Measurements from ENCODE around the gene HK1. TPM values are rescaled to one million over a fixed set of nuclear protein-coding genes. Genes with fewer than 3 reads are reported as not detected.
A peak's percentile ranks its signal among the peaks of the same experiment; 100 is the strongest.

Gene HK1
- total RNA-seq, 1 donor from 2014 or later = 168 TPM

DNA sequence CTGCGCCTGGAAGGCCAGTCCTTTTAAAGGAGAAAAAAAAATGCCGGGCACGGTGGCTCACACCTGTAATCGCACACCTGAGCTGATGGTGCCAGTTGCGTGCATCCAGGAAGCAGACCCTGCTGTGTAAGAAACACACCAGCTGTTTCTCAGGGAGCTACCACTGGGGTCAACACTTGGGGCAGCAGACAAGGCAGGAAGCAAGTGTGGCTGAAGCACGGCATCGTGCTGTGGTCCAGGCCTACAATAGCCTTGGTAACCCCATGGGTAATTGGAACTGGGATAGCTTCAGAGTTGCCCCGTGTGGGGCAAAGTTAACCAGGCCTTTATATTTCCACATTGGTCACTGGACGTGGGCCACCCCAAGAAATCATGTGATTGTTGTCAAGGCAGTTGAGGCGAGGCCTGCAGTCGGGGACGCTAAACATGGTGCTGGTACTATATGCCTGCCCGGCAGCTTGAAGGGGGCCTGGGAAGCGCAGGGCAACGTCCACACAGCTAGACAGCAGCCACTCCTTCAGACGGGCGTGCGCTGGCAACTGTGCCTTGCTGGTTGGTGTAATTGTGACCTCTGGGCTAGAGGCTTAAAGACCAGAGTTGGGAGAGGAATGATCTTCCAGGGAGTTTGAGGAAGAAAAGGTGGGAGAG, 140.9 kb downstream of the HK1 start:
- ATAC-seq (ENCODE audit: poor library complexity) (no peak), DNase-seq (no peak)
- intact Hi-C loops (cut with DNase I) = no loop called here

DNA sequence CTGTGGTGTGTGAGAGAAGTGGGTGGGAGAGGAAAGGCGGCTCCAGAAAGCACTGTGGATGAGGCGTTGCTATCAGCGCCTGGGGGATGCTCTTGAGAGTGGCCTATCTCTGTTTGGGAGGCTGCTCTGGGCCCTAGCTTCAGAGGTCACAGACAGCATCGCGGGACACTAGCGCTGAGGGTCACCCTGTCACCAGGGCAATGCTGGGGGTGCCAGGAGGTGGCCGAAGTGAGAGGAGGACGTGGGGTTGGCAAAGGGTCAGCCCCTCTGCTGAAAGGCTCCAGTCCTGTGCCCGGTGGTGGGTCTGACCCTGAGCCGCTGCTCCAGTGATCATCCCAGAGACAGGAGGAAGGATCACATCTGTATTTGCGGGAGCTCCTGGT, 141.4 kb downstream of the HK1 start:
- ATAC-seq (ENCODE audit: poor library complexity) (no peak), DNase-seq (no peak)
- intact Hi-C loops (cut with DNase I) = loop anchor here (5.0 kb wide), 1 partner anchor 218 kb away; no protein-coding TSS in a partner anchor

DNA sequence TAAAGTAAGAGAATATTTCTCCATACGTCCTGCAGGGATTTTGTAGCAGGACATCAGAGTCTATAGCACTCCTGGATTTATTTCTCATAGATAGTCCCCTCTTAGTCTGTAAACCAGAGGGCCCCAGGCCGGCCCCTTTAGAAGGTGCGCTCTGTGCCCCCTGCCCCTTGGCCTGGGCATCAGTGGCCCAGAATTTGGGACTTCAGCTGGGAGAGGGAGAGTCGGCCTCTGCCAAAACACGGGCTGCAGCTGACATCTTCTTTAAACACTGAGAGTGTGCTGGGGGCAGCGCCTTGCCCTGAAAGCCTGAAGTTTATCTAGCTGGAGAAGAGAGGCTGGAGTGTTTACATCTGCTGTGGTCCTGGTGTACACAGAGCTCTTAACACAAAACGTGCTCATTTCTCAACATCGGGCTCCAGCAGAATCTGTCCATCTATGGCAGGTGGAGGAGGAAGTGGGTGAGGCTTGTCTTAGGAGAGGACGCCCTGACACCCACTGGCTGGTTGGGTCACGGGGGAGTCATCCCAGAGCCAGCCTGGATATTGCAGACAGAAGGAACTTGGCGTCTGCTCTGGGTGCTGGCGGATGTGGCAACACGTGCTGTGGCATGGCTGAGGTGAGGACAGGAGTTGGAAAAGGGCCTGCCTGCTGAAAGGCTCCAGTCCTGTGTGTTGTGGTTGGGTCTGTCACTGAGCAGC, 143.5 kb downstream of the HK1 start:
- DNase-seq (peak; percentile 88), ATAC-seq (ENCODE audit: poor library complexity) (peak; percentile 94)
- intact Hi-C loops (cut with DNase I) = loop anchor here (5.0 kb wide), 1 partner anchor 216 kb away; no protein-coding TSS in a partner anchor

DNA sequence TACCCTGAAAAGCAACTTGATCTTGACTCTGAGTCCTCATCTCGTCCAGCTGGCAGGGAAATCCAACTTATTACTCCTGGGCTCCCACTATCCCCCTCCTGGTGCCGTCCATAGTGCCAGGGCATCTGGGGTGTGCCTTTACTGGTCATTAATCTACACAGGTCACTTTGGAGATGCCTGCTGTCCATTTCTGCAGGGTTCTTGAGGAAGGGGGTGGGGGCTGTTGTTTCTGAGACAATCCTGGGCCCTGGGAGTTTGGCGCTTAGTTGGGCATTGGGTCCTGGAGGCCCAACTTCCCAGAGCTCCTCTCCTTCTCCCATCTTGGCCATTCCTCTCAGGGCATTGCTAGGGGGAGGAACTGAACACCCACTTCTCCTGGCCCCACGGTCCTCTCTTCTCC, 144.4 kb downstream of the HK1 start:
- intact Hi-C loops (cut with DNase I) = loop anchor here (5.0 kb wide), 1 partner anchor 215 kb away; no protein-coding TSS in a partner anchor
- no peak for ATAC-seq (ENCODE audit: poor library complexity)
- no peak for DNase-seq

DNA sequence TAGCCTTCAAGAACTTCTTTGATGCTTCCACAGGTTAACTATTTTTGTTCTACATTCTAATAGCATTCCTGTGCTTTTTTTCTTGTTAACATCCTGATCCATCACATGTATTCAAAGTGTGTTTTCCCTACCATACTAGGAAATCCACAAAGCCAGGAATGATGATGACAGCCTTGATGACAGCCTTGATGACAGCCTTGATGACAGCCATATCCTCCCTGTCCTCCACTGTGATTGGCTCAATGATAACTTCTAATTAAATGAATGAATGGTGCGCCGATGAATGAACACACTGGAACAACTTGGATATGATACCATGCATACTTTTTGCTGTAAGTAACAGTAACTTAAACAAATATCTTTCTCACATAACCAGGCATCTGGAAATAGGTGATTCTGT, 146.7 kb downstream of the HK1 start:
- intact Hi-C loops (cut with DNase I) = no loop called here
- DNase-seq = no peak
- ATAC-seq (ENCODE audit: poor library complexity) = no peak

DNA sequence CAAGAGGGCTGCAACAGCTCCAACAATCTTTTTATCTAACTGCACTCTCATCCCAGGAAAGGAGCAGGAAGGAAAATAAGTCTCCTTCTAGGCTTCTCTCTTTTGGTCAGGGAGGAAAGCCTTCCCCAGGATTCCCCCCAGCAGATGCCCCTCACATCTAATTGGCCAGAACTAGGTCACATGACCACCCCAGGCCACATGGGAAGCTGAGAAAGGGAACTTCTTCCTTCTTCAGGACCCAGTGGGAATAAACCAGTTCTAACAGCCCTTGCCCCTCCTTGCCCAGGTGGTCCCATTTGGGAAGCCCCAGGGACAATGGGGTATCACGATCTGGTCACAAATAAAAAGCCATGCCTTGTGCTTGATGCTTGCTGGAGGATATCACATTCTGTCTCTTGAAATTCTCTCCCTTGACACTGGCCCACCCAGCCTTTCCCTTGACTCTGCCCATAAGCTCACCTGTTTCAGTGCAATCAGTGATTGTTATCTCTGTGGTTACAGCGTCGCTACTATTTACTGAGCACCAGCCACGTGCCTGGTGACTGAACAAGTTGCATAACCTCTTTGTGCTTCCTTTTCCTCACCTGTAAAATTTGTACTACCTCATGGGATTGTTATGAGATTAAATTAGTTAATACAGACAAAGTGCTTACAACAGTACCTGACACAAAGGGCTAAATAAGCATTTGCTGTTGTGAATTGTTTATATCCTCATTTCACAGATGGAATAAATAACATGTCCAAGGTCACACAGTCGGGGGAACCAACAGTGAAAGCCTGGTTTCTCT, 147.4 kb downstream of the HK1 start:
- ATAC-seq (ENCODE audit: poor library complexity) (no peak), DNase-seq (no peak)
- intact Hi-C loops (cut with DNase I) = loop anchor here (2.0 kb wide), 1 partner anchor 83 kb away; no protein-coding TSS in a partner anchor

DNA sequence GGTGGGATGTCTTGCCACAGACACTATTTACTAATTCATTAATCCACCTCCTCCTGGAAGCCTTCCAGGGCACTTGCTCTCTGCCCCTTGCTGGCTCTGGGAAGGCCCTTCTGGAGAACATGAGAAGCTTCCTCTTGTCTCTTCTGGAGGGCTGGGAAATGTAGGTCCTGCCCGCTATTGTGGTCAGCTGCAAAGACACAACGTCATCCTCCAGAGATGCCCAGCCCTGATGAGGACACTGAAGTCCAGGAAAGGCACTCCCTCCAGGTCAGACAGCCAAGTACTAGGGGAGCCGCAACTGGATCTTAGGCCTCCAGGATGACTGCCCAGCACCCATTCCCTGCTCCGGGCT, 148.1 kb downstream of the HK1 start:
- intact Hi-C loops (cut with DNase I) = loop anchor here (2.0 kb wide), 1 partner anchor 82 kb away; no protein-coding TSS in a partner anchor
- no peak for DNase-seq
- no peak for ATAC-seq (ENCODE audit: poor library complexity)

DNA sequence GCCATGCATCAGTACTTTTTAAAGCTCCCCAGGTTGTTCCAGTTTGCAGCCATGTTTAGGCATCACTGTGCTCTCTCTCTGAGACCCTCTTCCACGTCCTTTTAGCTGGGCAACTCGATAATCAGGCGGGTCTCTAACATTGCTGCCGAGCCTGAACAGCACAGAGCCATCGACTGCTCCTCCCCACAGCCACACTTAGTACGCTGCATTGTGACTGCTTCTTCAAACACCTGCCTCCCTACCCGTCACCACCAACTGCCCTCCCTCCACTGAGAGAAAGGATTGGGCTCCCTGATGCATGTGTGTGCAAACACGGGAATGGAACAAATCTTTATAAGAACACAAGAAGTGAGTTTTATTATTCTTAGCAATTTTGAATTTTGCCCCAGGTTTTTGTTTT, 149.9 kb downstream of the HK1 start:
- ATAC-seq (ENCODE audit: poor library complexity) = no peak
- DNase-seq = no peak
- intact Hi-C loops (cut with DNase I) = no loop called here

DNA sequence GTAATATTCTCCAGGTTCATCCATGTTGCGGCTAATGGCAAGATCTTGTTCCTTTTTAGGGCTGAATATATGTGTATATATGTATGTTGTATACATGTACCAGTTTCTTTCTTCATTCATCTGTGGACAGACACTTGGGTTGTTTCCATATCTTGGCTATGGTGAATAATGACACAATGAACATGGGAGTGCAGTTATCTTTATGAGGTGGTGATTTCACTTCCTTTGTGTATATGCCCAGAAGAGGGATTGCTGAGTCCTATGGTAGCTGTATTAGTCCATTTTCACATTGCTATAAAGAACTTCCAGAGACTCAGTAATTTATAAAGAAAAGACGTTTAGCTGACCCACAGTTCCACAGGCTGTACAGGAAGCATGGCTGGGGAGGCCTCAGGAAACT, 155.9 kb downstream of the HK1 start:
- ATAC-seq (ENCODE audit: poor library complexity) = no peak
- intact Hi-C loops (cut with DNase I) = no loop called here
- DNase-seq = no peak

DNA sequence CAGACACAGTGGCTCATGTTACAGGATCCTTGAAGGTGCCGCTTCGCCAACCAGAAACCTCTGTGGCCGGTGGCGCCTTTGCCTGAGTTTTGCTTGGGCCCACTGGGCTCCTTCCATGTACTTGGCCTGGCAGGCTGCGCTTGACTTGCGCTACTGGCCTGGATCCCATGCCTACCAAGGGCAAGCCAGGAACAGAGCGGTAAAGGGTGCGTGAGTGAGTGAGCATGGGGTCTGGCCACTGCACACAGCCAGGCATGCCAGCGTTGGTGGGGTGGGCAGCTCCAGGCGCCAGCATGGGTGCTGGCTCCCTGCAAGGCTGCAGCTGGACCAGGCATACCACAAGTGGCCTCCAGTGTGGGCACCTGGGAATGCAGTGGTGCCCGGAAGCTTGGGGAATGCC, 156.6 kb downstream of the HK1 start:
- ATAC-seq (ENCODE audit: poor library complexity) = no peak
- intact Hi-C loops (cut with DNase I) = no loop called here
- no peak for DNase-seq

DNA sequence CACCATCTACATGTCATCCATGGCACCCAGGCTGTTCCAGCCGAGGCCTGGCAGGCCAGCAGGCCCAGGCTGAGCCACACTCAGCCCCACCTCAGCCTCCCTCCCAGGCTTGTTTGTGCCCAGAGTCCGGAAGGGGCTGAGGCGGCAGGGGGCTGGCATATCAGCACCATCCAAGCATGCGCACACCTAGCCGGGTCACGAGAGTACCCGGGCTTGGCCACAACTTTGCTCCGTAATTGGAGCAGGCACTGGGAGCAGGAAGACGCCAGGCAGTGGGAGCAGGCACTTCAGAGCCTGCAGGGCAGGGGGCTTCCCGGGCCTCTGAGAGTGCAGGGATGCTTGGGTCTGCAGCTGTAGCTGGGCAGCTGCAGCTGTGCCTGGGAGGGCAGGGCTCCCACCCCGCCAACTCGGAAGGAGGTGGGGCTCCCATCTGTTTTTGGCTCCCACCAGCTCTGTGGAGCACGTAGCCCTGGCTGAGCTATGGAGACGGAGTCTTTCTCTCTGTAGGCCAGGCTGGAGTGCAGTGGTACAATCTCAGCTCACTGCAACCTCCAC, 157.7 kb downstream of the HK1 start:
- intact Hi-C loops (cut with DNase I) = no loop called here
- DNase-seq = peak; percentile 22
- no peak for ATAC-seq (ENCODE audit: poor library complexity)

DNA sequence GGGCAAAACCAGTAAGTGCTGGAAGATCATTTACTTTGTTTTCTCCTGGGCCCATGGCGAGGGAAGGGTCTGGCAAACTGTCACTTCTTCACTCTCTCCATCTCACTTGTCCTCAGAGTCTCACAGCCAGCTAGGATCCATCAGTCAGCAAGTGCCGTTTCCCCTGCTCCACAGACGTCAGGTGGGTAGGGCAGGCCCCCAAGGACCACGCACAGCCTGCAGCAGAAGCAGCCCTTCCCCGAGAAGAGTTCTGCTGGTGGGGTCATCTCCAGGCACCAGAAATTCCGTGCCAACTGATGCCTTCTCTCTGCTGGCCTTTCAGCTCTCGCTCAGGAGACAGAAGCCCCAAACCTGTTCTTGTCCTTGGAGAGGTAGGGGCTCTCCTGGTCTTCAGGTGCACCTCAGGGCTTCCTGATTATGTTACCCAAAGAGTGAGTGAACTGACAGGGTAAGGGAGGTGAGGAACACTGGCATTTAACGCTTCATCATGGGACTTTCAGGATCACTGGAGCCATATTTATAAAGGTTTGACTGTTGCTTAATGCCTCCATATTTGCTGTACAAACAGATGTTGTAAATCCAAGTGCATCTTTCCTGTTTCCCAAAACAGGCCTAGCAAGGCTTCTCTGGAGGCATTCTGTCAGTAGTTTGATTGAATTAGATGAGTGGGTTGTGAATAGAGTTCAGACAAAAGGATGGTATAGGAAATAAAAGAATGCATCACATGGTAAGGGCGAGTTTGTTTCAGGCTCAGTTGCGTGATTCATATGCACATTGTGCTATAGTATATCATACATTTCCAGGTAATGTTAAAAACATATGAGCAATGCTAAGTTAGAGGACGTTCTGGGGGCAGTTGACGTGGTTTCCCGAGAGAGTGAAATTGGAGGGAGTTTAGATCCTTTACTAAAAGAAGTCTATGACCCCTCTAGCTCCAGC, 159.3 kb downstream of the HK1 start:
- DNase-seq = no peak
- no peak for ATAC-seq (ENCODE audit: poor library complexity)
- intact Hi-C loops (cut with DNase I) = no loop called here

DNA sequence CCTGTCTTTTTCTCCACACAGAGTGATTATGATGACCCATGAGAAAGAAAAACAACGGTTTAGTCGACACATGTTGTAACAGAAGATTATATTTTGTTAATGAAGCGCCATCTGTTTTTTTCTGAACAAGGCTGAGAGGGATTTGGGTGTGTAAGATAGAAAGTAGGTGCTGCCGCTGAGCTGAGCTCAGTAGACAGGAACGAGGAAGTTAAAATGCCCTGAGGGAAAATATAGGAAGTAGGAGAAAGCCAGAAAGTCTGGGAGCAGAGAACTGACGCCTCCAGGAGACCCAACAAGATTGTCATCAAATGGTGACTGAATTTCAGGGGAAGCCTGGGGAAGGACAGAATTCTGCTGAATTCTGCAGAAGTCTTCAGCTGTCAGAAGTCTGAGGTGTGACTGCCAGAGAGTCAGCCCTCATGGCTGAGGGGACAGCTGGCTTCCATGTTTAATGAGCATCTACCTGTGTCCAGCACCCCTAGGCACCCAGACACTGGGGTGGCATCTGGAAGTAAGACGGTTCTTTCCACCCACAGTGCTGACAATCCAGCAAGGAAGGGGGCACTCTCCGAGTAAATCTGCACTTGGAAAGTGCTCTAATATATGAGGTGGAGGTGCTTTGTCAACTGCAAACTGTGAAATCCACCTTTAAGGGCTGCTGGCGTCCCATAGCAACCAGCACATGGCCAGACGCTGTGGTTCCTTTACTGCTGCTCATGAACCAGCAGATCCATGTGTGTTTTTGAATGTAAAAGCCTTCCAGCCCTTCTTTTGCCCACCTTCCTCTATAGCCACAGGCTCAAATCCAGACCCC, 160.4 kb downstream of the HK1 start:
- DNase-seq (no peak), ATAC-seq (ENCODE audit: poor library complexity) (peak; percentile 71)
- intact Hi-C loops (cut with DNase I) = no loop called here

DNA sequence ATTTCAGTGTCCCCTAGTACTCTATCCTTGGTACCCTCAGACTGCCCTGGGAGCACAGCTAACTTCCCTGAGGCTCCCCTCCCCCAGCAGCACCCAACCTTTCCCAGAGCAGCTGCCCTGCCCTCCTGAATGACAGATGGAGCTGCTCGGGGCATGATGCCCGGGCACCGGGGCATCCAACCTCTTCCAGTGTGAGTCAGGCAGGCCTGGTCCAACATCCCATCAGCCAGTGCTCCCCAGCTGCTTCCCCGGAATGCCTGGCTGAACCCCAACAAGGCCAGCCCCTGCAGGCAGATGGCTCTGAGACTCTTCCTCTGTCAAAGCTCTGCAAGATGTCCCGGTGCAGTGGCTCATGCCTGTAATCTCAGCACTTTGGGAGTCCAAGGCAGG, 161.0 kb downstream of the HK1 start:
- no peak for DNase-seq
- ATAC-seq (ENCODE audit: poor library complexity) = no peak
- intact Hi-C loops (cut with DNase I) = no loop called here

DNA sequence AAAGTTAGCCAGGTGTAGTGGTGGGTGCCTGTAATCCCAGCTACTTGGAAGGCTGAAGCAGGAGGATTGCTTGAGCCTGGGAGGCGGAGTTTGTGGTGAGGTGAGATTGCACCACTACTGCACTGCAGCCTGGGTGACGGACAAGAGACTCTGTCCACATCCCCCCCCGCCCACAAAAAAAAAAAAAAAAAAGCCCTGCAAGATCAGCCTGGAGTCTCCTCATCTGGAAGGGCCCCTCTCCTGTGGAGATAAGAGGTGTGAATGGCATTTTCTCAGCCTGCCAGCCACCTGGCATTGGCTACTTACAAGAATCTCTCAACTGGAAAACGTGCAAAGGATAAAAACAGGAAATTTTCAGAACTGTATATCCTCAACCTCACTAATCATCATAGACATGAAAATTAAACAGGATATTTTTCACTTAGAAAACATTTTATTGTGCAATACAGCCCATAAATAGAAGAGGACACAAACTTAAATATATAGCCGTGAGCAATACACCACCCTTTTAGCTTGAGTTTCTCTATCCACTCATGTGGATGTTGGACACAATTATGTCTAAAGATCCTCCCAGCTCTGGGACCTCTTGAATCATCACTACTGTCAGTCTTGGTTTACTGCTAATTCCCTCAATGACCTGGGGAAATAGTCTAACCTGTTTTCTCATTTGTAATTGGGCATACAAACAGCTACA, 161.7 kb downstream of the HK1 start:
- intact Hi-C loops (cut with DNase I) = no loop called here
- ATAC-seq (ENCODE audit: poor library complexity) (no peak), DNase-seq (no peak)

DNA sequence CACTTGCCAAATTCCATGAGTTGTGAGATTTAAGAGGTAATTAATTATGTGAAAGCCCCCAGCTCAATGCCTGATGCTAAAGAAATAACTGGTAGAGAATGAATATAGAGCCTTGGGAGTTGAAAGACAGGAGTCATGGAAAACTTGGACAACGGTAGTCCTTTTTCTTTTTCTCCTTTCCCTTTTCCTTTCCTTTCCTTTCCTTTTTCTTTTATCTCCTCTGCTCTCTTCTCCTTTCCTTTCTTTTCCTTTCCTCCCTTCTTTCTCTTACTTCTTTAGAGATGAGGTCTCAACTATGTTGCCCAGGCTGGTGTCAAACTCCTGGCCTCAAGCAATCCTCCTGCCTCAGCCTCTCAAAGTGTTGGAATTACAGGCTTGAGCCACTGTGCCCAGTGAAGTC, 165.1 kb downstream of the HK1 start:
- no peak for DNase-seq
- intact Hi-C loops (cut with DNase I) = no loop called here
- no peak for ATAC-seq (ENCODE audit: poor library complexity)

DNA sequence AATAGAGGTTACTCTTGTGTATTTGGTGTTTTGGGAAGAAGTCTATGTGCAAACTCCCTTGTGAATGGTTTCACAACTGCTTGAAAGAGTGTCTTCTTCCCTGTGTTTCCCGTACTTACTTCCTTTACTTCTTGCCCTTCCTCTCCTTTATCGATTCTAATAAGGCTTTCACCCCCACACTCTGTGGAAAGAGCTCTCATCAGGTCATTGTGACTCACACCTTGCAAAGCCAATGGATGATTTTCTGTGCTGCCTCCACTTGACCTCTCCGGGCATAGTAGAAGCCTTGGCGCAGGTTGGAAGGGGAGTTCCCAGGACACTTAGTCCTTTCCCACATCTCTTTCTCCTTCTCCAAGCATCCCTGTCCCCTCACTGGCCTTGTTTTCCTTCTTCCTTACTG, 166.7 kb downstream of the HK1 start:
- ATAC-seq (ENCODE audit: poor library complexity) = no peak
- no peak for DNase-seq
- intact Hi-C loops (cut with DNase I) = no loop called here

Data from Right ventricle myocardium superior (tissue), 1 donor.